Stomach (tissue), 9 donors: ENCODE data around the gene USP43. TPM values are rescaled to one million over a fixed set of nuclear protein-coding genes. Genes with fewer than 3 reads are reported as not detected.

Experiments
- DNase-seq, 2 donors: peaks; one replicate each; pipeline versions ENCODE4 v3.0.0 to v3.0.0-alpha.2; 2013 to 2019
- H3K27ac ChIP-seq, 5 donors: fragments of 200-600 bp in 4 of 5; sonication (generic) in 4 of 5; one replicate each; pipeline ENCODE4 v1.5.1; 2013 to 2019; ENCODE audit warnings: mild to moderate bottlenecking in 1 of 5, moderate library complexity in 1 of 5
- H3K27me3 ChIP-seq, 3 donors: fragments of 200-600 bp; sonication (generic); one replicate each; pipeline ENCODE4 v1.5.1; 2017 to 2019; ENCODE audit warnings: mixed run types in 1 of 3
- H3K36me3 ChIP-seq, 4 donors: fragments of 200-600 bp; sonication (generic); 1 replicate in 3 of 4; 2 replicates in 1 of 4; pipeline ENCODE4 v1.5.1; 2016 to 2019
- H3K4me1 ChIP-seq, 4 donors: fragments of 200-600 bp; sonication (generic); one replicate each; pipeline ENCODE4 v1.5.1; 2016 to 2019
- H3K4me3 ChIP-seq, 4 donors: fragments of 200-600 bp; sonication (generic) in 3 of 4; one replicate each; pipeline ENCODE4 v1.5.1; 2016 to 2019; ENCODE audit warnings: mild to moderate bottlenecking in 1 of 4
- H3K9me3 ChIP-seq, 4 donors: fragments of 200-600 bp; sonication (generic); one replicate each; pipeline ENCODE4 v1.5.1; 2016 to 2019
- CTCF ChIP-seq, 7 experiments: fragments of 450-650 bp in 4 of 7; fragments of 200-600 bp in 3 of 7; sonication (generic) in 3 of 7; IDR thresholded peaks; one replicate each; pipeline ENCODE4 v1.5.1; 2016 to 2019; ENCODE audit warnings: antibody characterized with exemption in 7 of 7, control low read depth in 2 of 7, mild to moderate bottlenecking in 1 of 7
- EP300 ChIP-seq: sonication (generic); formaldehyde crosslinking; IDR thresholded peaks from one replicate; pipeline ENCODE4 v1.6.1; 2017; ENCODE audit warnings: antibody characterized with exemption
- POLR2A ChIP-seq, 4 donors: fragments of 450-650 bp; IDR thresholded peaks; one replicate each; pipeline ENCODE4 v1.6.1; 2016; ENCODE audit warnings: antibody characterized with exemption in 4 of 4, control low read depth in 2 of 4, mild to moderate bottlenecking in 1 of 4, moderate library complexity in 1 of 4
- POLR2AphosphoS5 ChIP-seq, 3 donors: sonication (generic); formaldehyde crosslinking; IDR thresholded peaks; one replicate each; pipeline ENCODE4 v1.6.1; 2016; ENCODE audit warnings: antibody characterized with exemption in 3 of 3
- WGBS, 5 donors: extraction: QIAGEN DNeasy Blood & Tissue Kit in 3 of 5; methylation state at CpG; one replicate each; pipeline versions ENCODE4 v1.1.5 to v1.1.7; 2013 to 2018; 5-methylcytosine and 5-hydroxymethylcytosine counted together
- intact Hi-C: fragments of 100-400 bp; cut with DNase I; formaldehyde crosslinking; loops from one replicate; pipeline ENCODE4 v1.15.1; 2023; ENCODE audit warnings: low total_unique reads
- polyA plus RNA-seq, 3 donors: library from polyadenylated mRNA; stranded (reverse); fragments of 200-250 nt; gene quantifications; one replicate each; pipeline ENCODE4 v1.2.3, GENCODE V29; 2013
- total RNA-seq, 5 donors: library from RNA; depleted of rRNA; stranded (reverse); fragments of >200 nt; gene quantifications; one replicate each; pipeline versions ENCODE4 v1.1.0 to v1.2.3, GENCODE V29; 2014 to 2016
- donor health status: healthy with polysubstance abuse.
- donor health status: Bipolar disorder and iron deficiency.
- donor health status: healthy.

Gene USP43
- total and polyA plus RNA-seq, 8 donors, result 1.3 to 55.4 (median 3.2) TPM

- TF ChIP-seq CTCF (IDR thresholded peaks at IDR 0.05) (no peak), EP300 (no peak), POLR2AphosphoS5 (IDR thresholded peaks at IDR 0.05) (no peak), POLR2A (IDR thresholded peaks at IDR 0.05) (no peak)
- no peak for DNase-seq
- WGBS, 5 donors, result 61 to 79% (median 74%) methylated on average over 6 of the region's 6 CpGs
- intact Hi-C loops, result no loop called here
- Histone ChIP-seq H3K36me3 (no peaks in the 10 kb centered on the region), H3K27ac (no peak overlapping the region), H3K27me3 (peaks cover 0 to 26% (median 0%) of the 10 kb centered on the region in 3 donors), H3K4me1 (peaks cover 0 to 6% (median 0%) of the 10 kb centered on the region in 4 donors), H3K9me3 (no peaks in the 10 kb centered on the region), H3K4me3 (no peak overlapping the region)
These were observed 23.2 kb downstream of the USP43 start for GRCh38 chr17:9668517-9668916.

GRCh38 chr17:9669551-9670008, 24.3 kb downstream of the USP43 start:
- H3K4me1 ChIP-seq, result peaks cover 0 to 6% (median 0%) of the 10 kb centered on the region in 4 donors
- H3K4me3 ChIP-seq, result no peak overlapping the region
- peak; percentile 29 to 43 for DNase-seq
- TF ChIP-seq EP300, result no peak
- no peak for TF ChIP-seq POLR2AphosphoS5 (IDR thresholded peaks at IDR 0.05)
- TF ChIP-seq POLR2A (IDR thresholded peaks at IDR 0.05), result no peak
- no peak for TF ChIP-seq CTCF (IDR thresholded peaks at IDR 0.05)
- H3K9me3 ChIP-seq, result no peaks in the 10 kb centered on the region
- peaks cover 0 to 26% (median 0%) of the 10 kb centered on the region in 3 donors for H3K27me3 ChIP-seq
- no peaks in the 10 kb centered on the region for H3K36me3 ChIP-seq
- H3K27ac ChIP-seq, result peak overlapping the region in 1 of 5 donors; percentile 13
- WGBS, 5 donors, result 39 to 66% (median 56%) methylated on average over 6 of the region's 6 CpGs
- intact Hi-C loops, result no loop called here

- WGBS, 5 donors, result 82 to 91% (median 83%) methylated on average over 8 of the region's 8 CpGs
- H3K27me3 ChIP-seq, result peaks cover 0 to 26% (median 0%) of the 10 kb centered on the region in 3 donors
- intact Hi-C loops, result no loop called here
- no peak overlapping the region for H3K27ac ChIP-seq
- DNase-seq, result no peak
- H3K4me3 ChIP-seq, result no peak overlapping the region
- H3K36me3 ChIP-seq, result no peaks in the 10 kb centered on the region
- no peaks in the 10 kb centered on the region for H3K9me3 ChIP-seq
- peaks cover 0 to 6% (median 0%) of the 10 kb centered on the region in 4 donors for H3K4me1 ChIP-seq
- TF ChIP-seq POLR2A (IDR thresholded peaks at IDR 0.05) (no peak), CTCF (IDR thresholded peaks at IDR 0.05) (no peak), EP300 (no peak), POLR2AphosphoS5 (IDR thresholded peaks at IDR 0.05) (no peak)
These were observed 25.3 kb downstream of the USP43 start for GRCh38 chr17:9670596-9670995.

DNA sequence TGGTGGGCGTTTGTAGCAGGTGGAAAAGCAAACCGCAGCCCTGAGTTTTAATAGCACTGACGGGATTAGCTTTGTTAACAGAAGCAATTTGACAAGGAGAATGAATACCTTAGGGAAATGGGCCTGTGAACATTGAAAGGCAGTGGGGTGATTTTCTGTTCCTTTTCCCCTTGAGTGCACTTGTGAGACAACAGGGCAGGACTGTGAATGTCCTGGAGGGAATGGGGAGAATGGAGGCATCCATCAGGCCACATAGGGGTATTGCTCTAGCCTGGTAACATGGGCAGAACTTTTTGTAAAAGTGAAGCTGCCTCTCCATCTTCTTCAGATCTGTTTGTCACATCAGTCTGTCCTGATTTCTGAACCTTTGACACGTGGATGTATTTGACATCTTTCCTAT, 26.2 kb downstream of the USP43 start:
- 60 to 76% (median 69%) methylated on average over 4 of the region's 4 CpGs for WGBS, 5 donors
- intact Hi-C loops, result no loop called here
- DNase-seq, result no peak

More for the DNA sequence above, 26.2 kb downstream of the USP43 start:
- no peak overlapping the region for H3K27ac ChIP-seq
- H3K27me3 ChIP-seq, result peaks cover 0 to 26% (median 0%) of the 10 kb centered on the region in 3 donors
- H3K36me3 ChIP-seq, result no peaks in the 10 kb centered on the region
- peaks cover 0 to 6% (median 0%) of the 10 kb centered on the region in 4 donors for H3K4me1 ChIP-seq
- TF ChIP-seq POLR2A (IDR thresholded peaks at IDR 0.05), result no peak
- no peak for TF ChIP-seq CTCF (IDR thresholded peaks at IDR 0.05)
- TF ChIP-seq POLR2AphosphoS5 (IDR thresholded peaks at IDR 0.05), result no peak
- TF ChIP-seq EP300, result no peak
- no peak overlapping the region for H3K4me3 ChIP-seq
- H3K9me3 ChIP-seq, result no peaks in the 10 kb centered on the region
